ENCODE measurements around the gene AADAT. TPM values are rescaled to one million over a fixed set of nuclear protein-coding genes. Genes with fewer than 3 reads are reported as not detected.
"Not testable (repeated sequence)": the region's sequence is repeated elsewhere in the genome, so short reads cannot be mapped to it uniquely, and the experiment has no call there.

Gene AADAT
- total RNA-seq, 1 experiment from 2014 or later, result 6.4 TPM

DNA sequence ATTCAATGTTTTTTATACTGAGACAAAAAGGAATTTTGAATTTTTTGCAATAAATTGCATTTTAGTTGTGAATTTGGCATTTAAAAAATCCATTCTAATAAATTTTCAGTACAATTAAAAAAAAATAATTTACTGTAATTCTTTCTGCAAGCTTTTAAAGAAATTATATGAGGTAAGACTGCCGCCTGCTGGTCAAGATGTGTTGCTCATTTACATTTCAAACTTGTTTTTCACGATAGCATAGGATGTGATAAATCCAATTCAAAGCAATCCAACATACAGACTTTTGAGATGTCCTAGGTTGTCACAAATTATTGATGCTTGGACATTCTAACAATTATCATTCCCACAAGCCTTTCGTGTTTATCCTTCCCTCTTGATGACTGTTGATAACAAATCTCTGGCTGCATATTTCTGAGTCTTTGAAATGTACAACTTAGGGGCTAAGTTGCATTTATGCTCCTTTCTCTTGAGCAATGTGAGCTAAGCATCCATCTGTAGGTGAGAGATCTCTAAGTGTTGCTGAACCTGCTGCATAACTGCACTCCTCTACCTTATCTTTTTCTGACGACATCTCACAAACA lies 41.9 kb downstream of the AADAT start:
- Mint-ChIP-seq H3K27ac (ENCODE audit: low read depth, unreplicated experiment) (no peak overlapping the region), H3K9me3 (ENCODE audit: unreplicated experiment) (no peaks in the 10 kb centered on the region), H3K4me3 (ENCODE audit: unreplicated experiment) (no peak overlapping the region), H3K36me3 (ENCODE audit: insufficient read depth, unreplicated experiment) (no peaks in the 10 kb centered on the region), H3K4me1 (ENCODE audit: insufficient read depth, unreplicated experiment) (no peaks in the 10 kb centered on the region), H3K27me3 (ENCODE audit: insufficient read depth, unreplicated experiment) (no peaks in the 10 kb centered on the region)
- ChIA-PET CTCF (interaction anchor here (0.6 to 4.4 kb wide), 24 partner anchors 8 to 435 kb away, joined by 3 to 86 read pairs (median 4); partner anchors contain the start of gene NEK1), POLR2A (interaction anchor here (0.9 to 1.5 kb wide), 3 partner anchors 238 to 435 kb away, joined by 3 to 4 read pairs (median 3); partner anchors contain the start of genes CLCN3 and NEK1)
- intact Hi-C loops (cut with micrococcal nuclease), result loop anchor here (1.0 to 5.0 kb wide), 3 partner anchors 238 to 1026 kb away; no protein-coding TSS in a partner anchor
- BruUV-seq (replicated peaks), result no TSS peak
- peak; percentile 62 for DNase-seq (ENCODE audit: unreplicated experiment)
- TF ChIP-seq, protein P1, sequence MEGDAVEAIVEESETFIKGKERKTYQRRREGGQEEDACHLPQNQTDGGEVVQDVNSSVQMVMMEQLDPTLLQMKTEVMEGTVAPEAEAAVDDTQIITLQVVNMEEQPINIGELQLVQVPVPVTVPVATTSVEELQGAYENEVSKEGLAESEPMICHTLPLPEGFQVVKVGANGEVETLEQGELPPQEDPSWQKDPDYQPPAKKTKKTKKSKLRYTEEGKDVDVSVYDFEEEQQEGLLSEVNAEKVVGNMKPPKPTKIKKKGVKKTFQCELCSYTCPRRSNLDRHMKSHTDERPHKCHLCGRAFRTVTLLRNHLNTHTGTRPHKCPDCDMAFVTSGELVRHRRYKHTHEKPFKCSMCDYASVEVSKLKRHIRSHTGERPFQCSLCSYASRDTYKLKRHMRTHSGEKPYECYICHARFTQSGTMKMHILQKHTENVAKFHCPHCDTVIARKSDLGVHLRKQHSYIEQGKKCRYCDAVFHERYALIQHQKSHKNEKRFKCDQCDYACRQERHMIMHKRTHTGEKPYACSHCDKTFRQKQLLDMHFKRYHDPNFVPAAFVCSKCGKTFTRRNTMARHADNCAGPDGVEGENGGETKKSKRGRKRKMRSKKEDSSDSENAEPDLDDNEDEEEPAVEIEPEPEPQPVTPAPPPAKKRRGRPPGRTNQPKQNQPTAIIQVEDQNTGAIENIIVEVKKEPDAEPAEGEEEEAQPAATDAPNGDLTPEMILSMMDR (IDR thresholded peaks at IDR 0.05; ENCODE audit: unreplicated experiment), result peak; percentile 69

GRCh38 chr4:170046156-170046555 lies 43.6 kb downstream of the AADAT start:
- H3K4me3 Mint-ChIP-seq (ENCODE audit: unreplicated experiment); H3K9me3 Mint-ChIP-seq (ENCODE audit: unreplicated experiment); BruUV-seq (replicated peaks); H3K36me3 Mint-ChIP-seq (ENCODE audit: insufficient read depth, unreplicated experiment); H3K4me1 Mint-ChIP-seq (ENCODE audit: insufficient read depth, unreplicated experiment); POLR2A ChIA-PET; DNase-seq (ENCODE audit: unreplicated experiment); H3K27ac Mint-ChIP-seq (ENCODE audit: low read depth, unreplicated experiment); H3K27me3 Mint-ChIP-seq (ENCODE audit: insufficient read depth, unreplicated experiment): not testable (repeated sequence)
- CTCF ChIA-PET, result interaction anchor here (0.6 kb wide), 1 partner anchor 41 kb away, joined by 3 read pairs; no protein-coding TSS in a partner anchor
- intact Hi-C loops (cut with micrococcal nuclease), result loop anchor here (5.0 kb wide), 1 partner anchor 1024 kb away; no protein-coding TSS in a partner anchor

DNA sequence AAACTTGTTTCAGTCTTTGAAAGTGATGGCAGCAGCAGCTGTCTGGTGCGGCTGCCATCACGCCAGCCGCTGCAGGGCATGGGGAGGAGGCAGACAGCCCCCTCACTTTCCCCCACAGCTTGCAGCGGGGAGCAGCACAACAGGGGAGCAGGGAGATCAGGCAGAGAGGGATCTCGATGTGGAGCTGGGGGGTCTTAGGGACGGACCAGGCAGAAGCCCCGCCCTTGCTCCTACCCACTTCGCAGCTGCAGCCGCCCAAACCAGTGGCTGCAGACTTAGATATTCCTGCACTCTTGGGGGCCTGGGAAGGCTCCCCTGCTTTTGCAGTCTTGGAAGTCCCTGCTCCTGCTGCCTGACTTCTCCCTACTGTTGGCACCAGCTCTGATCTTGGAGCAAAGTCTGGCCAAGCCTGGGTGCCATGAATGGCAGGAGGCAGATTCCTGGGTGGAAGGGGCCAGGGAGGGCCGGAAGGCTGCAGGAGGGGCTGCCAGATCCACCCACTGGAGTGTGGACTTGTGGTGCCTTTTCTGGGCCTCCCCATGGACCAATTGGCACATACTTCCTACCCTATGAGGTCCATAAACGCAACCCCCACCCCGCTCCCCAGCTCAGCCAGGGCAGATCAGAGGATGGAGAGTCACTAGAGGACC lies 49.6 kb downstream of the AADAT start:
- intact Hi-C loops (cut with micrococcal nuclease), result no loop called here
- TF ChIP-seq, protein P1 (IDR thresholded peaks at IDR 0.05; ENCODE audit: unreplicated experiment), result no peak

GRCh38 chr4:170038769-170039168 lies 51.0 kb downstream of the AADAT start:
- no TSS peak for BruUV-seq (replicated peaks)
- Mint-ChIP-seq H3K27ac (ENCODE audit: low read depth, unreplicated experiment) (no peak overlapping the region), H3K9me3 (ENCODE audit: unreplicated experiment) (no peaks in the 10 kb centered on the region), H3K4me3 (ENCODE audit: unreplicated experiment) (no peak overlapping the region), H3K4me1 (ENCODE audit: insufficient read depth, unreplicated experiment) (no peaks in the 10 kb centered on the region), H3K36me3 (ENCODE audit: insufficient read depth, unreplicated experiment) (no peaks in the 10 kb centered on the region), H3K27me3 (ENCODE audit: insufficient read depth, unreplicated experiment) (no peaks in the 10 kb centered on the region)
- TF ChIP-seq, protein P1 (IDR thresholded peaks at IDR 0.05; ENCODE audit: unreplicated experiment), result no peak
- POLR2A ChIA-PET, result interaction anchor here (1.4 kb wide), 1 partner anchor 11 kb away, joined by 3 read pairs; no protein-coding TSS in a partner anchor
- CTCF ChIA-PET, result interaction anchor here (1.3 to 2.4 kb wide), 2 partner anchors 9 to 229 kb away, joined by 3 to 21 read pairs; no protein-coding TSS in a partner anchor
- no peak for DNase-seq (ENCODE audit: unreplicated experiment)
- intact Hi-C loops (cut with micrococcal nuclease), result no loop called here

More for the DNA sequence above, 49.6 kb downstream of the AADAT start:
- Mint-ChIP-seq H3K4me3 (ENCODE audit: unreplicated experiment) (no peak overlapping the region), H3K9me3 (ENCODE audit: unreplicated experiment) (no peaks in the 10 kb centered on the region), H3K4me1 (ENCODE audit: insufficient read depth, unreplicated experiment) (no peaks in the 10 kb centered on the region), H3K27me3 (ENCODE audit: insufficient read depth, unreplicated experiment) (no peaks in the 10 kb centered on the region), H3K36me3 (ENCODE audit: insufficient read depth, unreplicated experiment) (no peaks in the 10 kb centered on the region), H3K27ac (ENCODE audit: low read depth, unreplicated experiment) (no peak overlapping the region)
- BruUV-seq (replicated peaks), result no TSS peak
- POLR2A ChIA-PET, result interaction anchor here (1.4 kb wide), 1 partner anchor 13 kb away, joined by 3 read pairs; no protein-coding TSS in a partner anchor
- no peak for DNase-seq (ENCODE audit: unreplicated experiment)
- CTCF ChIA-PET, result interaction anchor here (0.6 to 2.4 kb wide), 6 partner anchors 8 to 230 kb away, joined by 3 to 21 read pairs (median 4); partner anchors contain the start of gene MFAP3L

Data from MCF 10A (cell line).